KBM-7 (cell line): ENCODE results near the gene PM20D2.

Experiments
- DNase-seq: peaks from one replicate; pipeline ENCODE4 v3.0.0-alpha.2; 2015
- in situ Hi-C: fragments of 300-500 bp; cut with MboI; formaldehyde crosslinking; loops from 2 replicates; pipeline ENCODE4 v1.14.3; 2020; ENCODE audit warnings: low sequenced_read_pairs, low pct_unique_long_range_greater_than_20kb, mixed read lengths

The PM20D2 gene

GRCh38 chr6:89190741-89191140, 44.9 kb downstream of the PM20D2 start:
- DNase-seq = no peak
- in situ Hi-C loops = no loop called here

GRCh38 chr6:89194559-89194958, 48.7 kb downstream of the PM20D2 start:
- DNase-seq = no peak
- in situ Hi-C loops = no loop called here

GRCh38 chr6:89197141-89197540, 51.3 kb downstream of the PM20D2 start:
- peak; percentile 1 for DNase-seq
- in situ Hi-C loops = no loop called here

- in situ Hi-C loops = no loop called here
- DNase-seq = peak; percentile 12
These were observed 52.4 kb downstream of the PM20D2 start for GRCh38 chr6:89198235-89198634.

- DNase-seq = no peak
- in situ Hi-C loops = no loop called here
These were observed 53.7 kb downstream of the PM20D2 start for GRCh38 chr6:89199579-89199978.

- in situ Hi-C loops = no loop called here
- DNase-seq = no peak
These were observed 54.9 kb downstream of the PM20D2 start for GRCh38 chr6:89200706-89201215.

GRCh38 chr6:89204096-89204495, 58.2 kb downstream of the PM20D2 start:
- in situ Hi-C loops = no loop called here
- no peak for DNase-seq

- DNase-seq = no peak
- in situ Hi-C loops = no loop called here
These were observed 60.0 kb downstream of the PM20D2 start for GRCh38 chr6:89205819-89206218.

- no peak for DNase-seq
- in situ Hi-C loops = no loop called here
These were observed 62.7 kb downstream of the PM20D2 start for GRCh38 chr6:89208551-89208950.

- no peak for DNase-seq
- in situ Hi-C loops = no loop called here
These were observed 63.6 kb downstream of the PM20D2 start for GRCh38 chr6:89209457-89209856.

GRCh38 chr6:89212472-89212871, 66.6 kb downstream of the PM20D2 start:
- in situ Hi-C loops = no loop called here
- no peak for DNase-seq

GRCh38 chr6:89214197-89214596, 68.3 kb downstream of the PM20D2 start:
- in situ Hi-C loops = no loop called here
- DNase-seq = no peak
